HEK293T (cell line): ENCODE results near the gene MICAL2.

Experiments used
- ARNT ChIP-seq: fragments of 450-650 bp; IDR thresholded peaks from 2 replicates; pipeline ENCODE4 v1.6.1; 2017; ENCODE audit warnings: mild to moderate bottlenecking
- BHLHE40 ChIP-seq: fragments of 450-650 bp; IDR thresholded peaks from 2 replicates; pipeline ENCODE4 v1.6.1; 2016; ENCODE audit warnings: mild to moderate bottlenecking, moderate library complexity, borderline replicate concordance
- ELF4 ChIP-seq: fragments of 450-650 bp; IDR thresholded peaks from 2 replicates; pipeline ENCODE4 v1.6.1; 2017; ENCODE audit warnings: antibody characterized with exemption
- FOXA1 ChIP-seq: fragments of 450-650 bp; IDR thresholded peaks from 2 replicates; pipeline ENCODE4 v1.6.1; 2016; ENCODE audit warnings: mild to moderate bottlenecking
- FOXK2 ChIP-seq: fragments of 450-650 bp; IDR thresholded peaks from 2 replicates; pipeline ENCODE4 v1.6.1; 2016; ENCODE audit warnings: mild to moderate bottlenecking
- FOXM1 ChIP-seq: fragments of 450-650 bp; IDR thresholded peaks from 2 replicates; pipeline ENCODE4 v1.6.1; 2017; ENCODE audit warnings: mild to moderate bottlenecking, borderline replicate concordance
- HDGF ChIP-seq: fragments of 450-650 bp; IDR thresholded peaks from 2 replicates; pipeline ENCODE4 v1.6.1; 2017; ENCODE audit warnings: antibody characterized with exemption, borderline replicate concordance
- L3MBTL2 ChIP-seq: fragments of 450-650 bp; conservative IDR thresholded peaks from 2 replicates; pipeline ENCODE4 v1.6.1; 2016; ENCODE audit warnings: mild to moderate bottlenecking
- LEF1 ChIP-seq: fragments of 450-650 bp; IDR thresholded peaks from 2 replicates; pipeline ENCODE4 v1.6.1; 2017; ENCODE audit warnings: mild to moderate bottlenecking, borderline replicate concordance
- NFRKB ChIP-seq: fragments of 450-650 bp; IDR thresholded peaks from 2 replicates; pipeline ENCODE4 v1.6.1; 2016; ENCODE audit warnings: mild to moderate bottlenecking, moderate library complexity
- SP1 ChIP-seq: fragments of 450-650 bp; IDR thresholded peaks from 2 replicates; pipeline ENCODE4 v1.6.1; 2017
- SUZ12 ChIP-seq: fragments of 450-650 bp; IDR thresholded peaks from 2 replicates; pipeline ENCODE4 v1.6.1; 2016; ENCODE audit warnings: mild to moderate bottlenecking
- TARDBP ChIP-seq: fragments of 450-650 bp; IDR thresholded peaks from 2 replicates; pipeline ENCODE4 v1.6.1; 2016
- TF ChIP-seq, protein P1 (sequence below): fragments of 450-650 bp; IDR thresholded peaks from 2 replicates; pipeline ENCODE4 v1.6.1; 2016

DNA sequence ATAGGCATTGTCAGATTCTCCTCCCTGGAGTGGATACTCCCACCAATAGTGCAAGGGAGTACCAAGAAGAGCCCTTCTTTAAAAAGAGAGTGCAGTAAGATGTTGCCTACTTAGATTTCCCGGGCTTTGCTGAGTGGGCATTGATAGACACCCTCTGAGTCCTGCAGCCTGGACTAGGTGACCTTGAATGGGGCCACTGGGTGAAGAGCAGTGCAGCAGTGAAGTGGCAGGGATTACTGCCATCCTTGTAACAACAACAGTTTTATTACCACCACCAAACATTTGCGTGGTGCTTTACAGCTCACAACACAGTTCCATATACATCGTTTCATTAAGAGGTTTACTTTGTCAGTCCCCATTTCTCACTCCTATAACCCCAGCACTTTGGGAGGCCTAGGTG, 59.4 kb downstream of the MICAL2 start:
- no peak for TF ChIP-seq SP1
- TF ChIP-seq TARDBP, result no peak
- TF ChIP-seq FOXM1, result no peak
- TF ChIP-seq ELF4, result no peak
- no peak for TF ChIP-seq BHLHE40
- no peak for TF ChIP-seq FOXK2
- TF ChIP-seq FOXA1, result no peak
- no peak for TF ChIP-seq LEF1
- no peak for TF ChIP-seq SUZ12
- no peak for TF ChIP-seq L3MBTL2
- TF ChIP-seq ARNT, result no peak
- no peak for TF ChIP-seq HDGF
- TF ChIP-seq, protein P1, sequence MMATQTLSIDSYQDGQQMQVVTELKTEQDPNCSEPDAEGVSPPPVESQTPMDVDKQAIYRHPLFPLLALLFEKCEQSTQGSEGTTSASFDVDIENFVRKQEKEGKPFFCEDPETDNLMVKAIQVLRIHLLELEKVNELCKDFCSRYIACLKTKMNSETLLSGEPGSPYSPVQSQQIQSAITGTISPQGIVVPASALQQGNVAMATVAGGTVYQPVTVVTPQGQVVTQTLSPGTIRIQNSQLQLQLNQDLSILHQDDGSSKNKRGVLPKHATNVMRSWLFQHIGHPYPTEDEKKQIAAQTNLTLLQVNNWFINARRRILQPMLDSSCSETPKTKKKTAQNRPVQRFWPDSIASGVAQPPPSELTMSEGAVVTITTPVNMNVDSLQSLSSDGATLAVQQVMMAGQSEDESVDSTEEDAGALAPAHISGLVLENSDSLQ, result no peak
- no peak for TF ChIP-seq NFRKB
